ENCODE results near the gene OTUD4. TPM values are rescaled to one million over a fixed set of nuclear protein-coding genes. Genes with fewer than 3 reads are reported as not detected.

OTUD4 gene
- polyA plus RNA-seq, 4 donors, result 7.3 to 31.4 (median 8.9) TPM

DNA sequence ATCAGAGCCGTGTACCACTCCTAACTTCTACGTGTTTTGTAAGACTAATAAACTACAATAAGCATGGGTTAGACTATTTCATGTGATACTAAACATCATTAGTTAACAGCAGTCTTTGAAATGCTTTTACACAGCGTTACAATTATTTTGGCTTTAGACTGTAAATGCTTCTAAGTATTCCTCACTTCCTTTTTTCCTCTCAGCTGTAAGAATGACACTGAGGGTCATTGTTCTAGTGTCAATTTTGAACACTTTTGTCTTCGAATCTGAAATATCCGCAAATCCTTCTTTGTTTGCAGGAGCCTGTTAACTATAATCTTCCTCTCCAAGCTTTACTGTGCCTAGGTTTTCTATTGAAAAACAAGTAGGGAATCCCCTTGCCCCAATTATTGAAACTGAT lies 80.7 kb downstream of the OTUD4 start:
- 14 to 18% (median 18%) methylated on average over 5 of the region's 5 CpGs for WGBS, 3 donors
- peaks cover 3 to 13% (median 9%) of the 10 kb centered on the region in 3 donors for H3K4me1 ChIP-seq (ENCODE audit: control insufficient read depth in 3 of 3, insufficient read depth in 2 of 3, low read depth in 1 of 3, low read length in 2 of 3)
- no peaks in the 10 kb centered on the region for H3K9me3 ChIP-seq (ENCODE audit: control insufficient read depth in 2 of 2, insufficient read depth in 1 of 2, low read depth in 1 of 2, low read length in 1 of 2)
- no peak for FAIRE-seq
- DNase-seq, result peak in 1 of 2 donors; percentile 8
- H3K27ac ChIP-seq (ENCODE audit: low read depth in 1 of 3, low read length in 2 of 3), result no peak overlapping the region
- H3K4me3 ChIP-seq (ENCODE audit: low read depth in 1 of 3, low read length in 3 of 3), result no peak overlapping the region
- H3K27me3 ChIP-seq (ENCODE audit: control insufficient read depth in 3 of 3, insufficient read depth in 3 of 3, low read length in 3 of 3), result no peaks in the 10 kb centered on the region
- H3K36me3 ChIP-seq (ENCODE audit: control insufficient read depth in 3 of 3, insufficient read depth in 2 of 3, low read depth in 1 of 3, low read length in 3 of 3), result peaks cover 0 to 5% (median 2%) of the 10 kb centered on the region in 3 donors

DNA sequence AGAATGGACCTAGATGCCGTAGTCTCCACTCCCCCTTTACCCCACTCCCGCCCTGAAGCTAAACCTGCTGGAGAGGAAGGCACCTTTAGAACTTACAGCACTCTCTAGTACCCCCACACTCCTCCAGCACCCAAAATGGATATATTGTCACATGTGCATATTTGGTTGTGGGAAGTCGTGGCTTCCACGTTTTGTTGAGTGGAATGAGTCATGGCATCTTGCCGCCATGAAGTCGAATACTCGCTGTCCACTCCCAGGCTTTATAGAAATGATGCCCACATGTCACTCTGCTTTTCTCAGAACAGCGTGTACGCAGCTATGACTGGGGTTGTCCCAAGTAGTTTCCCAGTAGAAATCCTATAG lies 81.7 kb downstream of the OTUD4 start:
- peaks cover 4 to 7% (median 6%) of the 10 kb centered on the region in 3 donors for H3K36me3 ChIP-seq (ENCODE audit: control insufficient read depth in 3 of 3, insufficient read depth in 2 of 3, low read depth in 1 of 3, low read length in 3 of 3)
- H3K9me3 ChIP-seq (ENCODE audit: control insufficient read depth in 2 of 2, insufficient read depth in 1 of 2, low read depth in 1 of 2, low read length in 1 of 2), result peaks cover 0 to 5% of the 10 kb centered on the region in 2 donors
- H3K4me3 ChIP-seq (ENCODE audit: low read depth in 1 of 3, low read length in 3 of 3), result peak overlapping the region; percentile 68 to 93 (median 70)
- H3K27ac ChIP-seq (ENCODE audit: low read depth in 1 of 3, low read length in 2 of 3), result peak overlapping the region; percentile 88 to 98 (median 98)
- FAIRE-seq, result no peak
- peak; percentile 55 to 78 for DNase-seq
- 0 to 1% (median 0%) methylated on average over 9 of the region's 9 CpGs for WGBS, 3 donors
- peaks cover 3 to 13% (median 9%) of the 10 kb centered on the region in 3 donors for H3K4me1 ChIP-seq (ENCODE audit: control insufficient read depth in 3 of 3, insufficient read depth in 2 of 3, low read depth in 1 of 3, low read length in 2 of 3)
- H3K27me3 ChIP-seq (ENCODE audit: control insufficient read depth in 3 of 3, insufficient read depth in 3 of 3, low read length in 3 of 3), result no peaks in the 10 kb centered on the region

DNA sequence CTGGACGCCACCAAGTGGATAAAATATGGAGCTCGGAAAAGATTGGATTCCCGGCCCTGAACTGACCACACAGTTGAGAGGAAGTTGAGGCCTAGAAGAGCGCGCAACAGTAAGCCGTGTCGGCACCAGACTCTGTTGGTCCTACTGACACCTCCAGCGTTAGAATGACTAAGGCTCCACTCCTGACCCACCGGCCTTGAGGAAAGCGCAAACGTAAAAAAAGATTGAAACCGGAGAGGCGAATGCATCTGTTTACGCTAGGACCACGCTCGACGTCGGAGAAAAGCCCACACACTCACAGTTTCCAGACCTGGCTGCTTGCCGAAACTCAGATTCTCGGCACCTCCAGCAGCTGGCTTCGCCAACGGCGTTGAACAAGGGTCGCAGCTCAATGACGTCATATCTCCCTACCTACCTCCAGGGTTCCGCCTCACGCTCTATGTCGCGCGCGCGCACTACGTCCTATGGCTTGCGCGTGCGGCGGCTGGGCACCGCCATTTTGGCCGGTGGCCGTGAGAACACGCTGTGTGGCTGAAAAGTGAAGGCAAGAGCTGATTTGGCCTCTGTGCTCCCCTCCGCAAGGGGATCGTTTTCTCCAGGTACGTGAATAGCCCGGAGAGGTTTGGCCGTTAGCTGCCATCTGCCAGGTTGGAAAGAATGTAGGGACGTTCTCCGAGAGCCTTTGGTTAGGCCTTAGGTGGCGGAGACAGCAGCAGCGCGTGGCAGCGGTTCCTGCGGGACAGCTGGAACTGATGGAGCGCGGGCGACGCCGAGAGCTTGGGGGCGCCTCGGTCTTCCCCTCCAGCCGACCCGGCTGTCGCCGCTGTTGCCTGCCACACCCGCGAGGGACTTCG lies 82.3 kb downstream of the OTUD4 start, which contains the start of the genes ABCE1 and ANAPC10:
TSS of gene ABCE1 (plus strand) at position 491 of the 854 bp plus-strand sequence. CDS start 6,102 bp downstream, outside the sequence.
TSS of gene ANAPC10 (minus strand) at position 376 of the 854 bp plus-strand sequence. CDS start 2,097 bp downstream, outside the sequence.
- H3K9me3 ChIP-seq (ENCODE audit: control insufficient read depth in 2 of 2, insufficient read depth in 1 of 2, low read depth in 1 of 2, low read length in 1 of 2), result peaks cover 0 to 5% of the 10 kb centered on the region in 2 donors
- WGBS, 3 donors, result 0 to 1% (median 0%) methylated on average over 67 of the region's 67 CpGs
- peak within 1 kb of the TSS; percentile 88 to 98 (median 98) for H3K27ac ChIP-seq (ENCODE audit: low read depth in 1 of 3, low read length in 2 of 3)
- H3K27me3 ChIP-seq (ENCODE audit: control insufficient read depth in 3 of 3, insufficient read depth in 3 of 3, low read length in 3 of 3), result no peaks in the 10 kb centered on the region
- H3K4me3 ChIP-seq (ENCODE audit: low read depth in 1 of 3, low read length in 3 of 3), result peak within 1 kb of the TSS; percentile 68 to 93 (median 70)
- peaks cover 4 to 7% (median 6%) of the 10 kb centered on the region in 3 donors for H3K36me3 ChIP-seq (ENCODE audit: control insufficient read depth in 3 of 3, insufficient read depth in 2 of 3, low read depth in 1 of 3, low read length in 3 of 3)
- no peak for FAIRE-seq
- peaks cover 3 to 13% (median 9%) of the 10 kb centered on the region in 3 donors for H3K4me1 ChIP-seq (ENCODE audit: control insufficient read depth in 3 of 3, insufficient read depth in 2 of 3, low read depth in 1 of 3, low read length in 2 of 3)
- DNase-seq, result peak; percentile 97 to 99

DNA sequence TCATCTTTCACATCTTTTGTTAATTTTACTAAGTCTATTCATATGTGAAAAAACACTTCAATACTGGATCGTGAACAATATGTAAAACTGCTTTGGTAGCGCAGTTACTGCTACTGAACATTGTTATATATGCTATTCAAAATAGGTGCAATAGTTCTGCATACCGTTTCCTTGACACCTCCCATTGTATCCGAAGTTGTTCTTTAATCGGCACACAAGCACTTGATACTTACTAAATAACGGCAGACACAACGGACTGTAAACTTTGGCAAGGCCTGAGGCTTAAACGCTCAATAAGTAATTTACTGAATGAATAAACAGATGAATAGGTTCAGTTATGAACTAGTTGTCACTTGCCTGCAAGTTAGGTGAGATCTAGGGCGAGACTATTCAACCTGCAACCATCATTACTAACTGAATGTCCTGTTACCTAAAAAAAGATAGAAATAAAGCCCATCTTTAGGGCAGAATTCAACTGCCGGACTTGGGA lies 83.0 kb downstream of the OTUD4 start:
- H3K4me3 ChIP-seq (ENCODE audit: low read depth in 1 of 3, low read length in 3 of 3), result peak overlapping the region; percentile 68 to 93 (median 70)
- peaks cover 0 to 5% of the 10 kb centered on the region in 2 donors for H3K9me3 ChIP-seq (ENCODE audit: control insufficient read depth in 2 of 2, insufficient read depth in 1 of 2, low read depth in 1 of 2, low read length in 1 of 2)
- H3K36me3 ChIP-seq (ENCODE audit: control insufficient read depth in 3 of 3, insufficient read depth in 2 of 3, low read depth in 1 of 3, low read length in 3 of 3), result peaks cover 4 to 9% (median 9%) of the 10 kb centered on the region in 3 donors
- H3K27ac ChIP-seq (ENCODE audit: low read depth in 1 of 3, low read length in 2 of 3), result peak overlapping the region; percentile 88 to 98 (median 98)
- DNase-seq (no peak), FAIRE-seq (no peak)
- WGBS, 3 donors, result 6 to 10% (median 7%) methylated on average over 10 of the region's 10 CpGs
- H3K4me1 ChIP-seq (ENCODE audit: control insufficient read depth in 3 of 3, insufficient read depth in 2 of 3, low read depth in 1 of 3, low read length in 2 of 3), result peaks cover 3 to 11% (median 9%) of the 10 kb centered on the region in 3 donors
- no peaks in the 10 kb centered on the region for H3K27me3 ChIP-seq (ENCODE audit: control insufficient read depth in 3 of 3, insufficient read depth in 3 of 3, low read length in 3 of 3)

DNA sequence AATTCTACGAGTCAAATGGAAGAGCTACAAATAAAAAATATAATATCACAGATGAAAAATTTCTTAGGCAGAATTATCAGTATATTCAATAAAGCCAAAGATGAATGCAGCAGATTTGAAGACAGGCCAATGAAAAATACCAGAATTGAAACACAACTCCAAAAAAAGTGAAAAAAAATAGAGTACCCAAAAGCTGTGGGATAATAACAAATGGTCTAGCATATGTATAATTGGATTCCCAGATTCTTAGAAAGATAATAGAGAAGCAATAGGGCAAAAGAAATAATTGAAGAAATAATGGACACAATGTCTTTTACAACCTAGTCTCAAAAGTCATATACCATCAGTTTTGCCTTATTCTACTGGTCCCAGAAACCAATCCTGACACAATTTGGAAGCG lies 86.8 kb downstream of the OTUD4 start:
- Histone ChIP-seq H3K27me3 (ENCODE audit: control insufficient read depth in 3 of 3, insufficient read depth in 3 of 3, low read length in 3 of 3) (no peaks in the 10 kb centered on the region), H3K9me3 (ENCODE audit: control insufficient read depth in 2 of 2, insufficient read depth in 1 of 2, low read depth in 1 of 2, low read length in 1 of 2) (peaks cover 0 to 5% of the 10 kb centered on the region in 2 donors), H3K27ac (ENCODE audit: low read depth in 1 of 3, low read length in 2 of 3) (no peak overlapping the region), H3K4me1 (ENCODE audit: control insufficient read depth in 3 of 3, insufficient read depth in 2 of 3, low read depth in 1 of 3, low read length in 2 of 3) (peaks cover 3 to 6% (median 3%) of the 10 kb centered on the region in 3 donors), H3K36me3 (ENCODE audit: control insufficient read depth in 3 of 3, insufficient read depth in 2 of 3, low read depth in 1 of 3, low read length in 3 of 3) (peaks cover 4 to 12% (median 11%) of the 10 kb centered on the region in 3 donors), H3K4me3 (ENCODE audit: low read depth in 1 of 3, low read length in 3 of 3) (no peak overlapping the region)
- FAIRE-seq, result no peak
- WGBS, 3 donors, result 97 to 100% (median 98%) methylated on average over 2 of the region's 2 CpGs
- DNase-seq, result no peak

DNA sequence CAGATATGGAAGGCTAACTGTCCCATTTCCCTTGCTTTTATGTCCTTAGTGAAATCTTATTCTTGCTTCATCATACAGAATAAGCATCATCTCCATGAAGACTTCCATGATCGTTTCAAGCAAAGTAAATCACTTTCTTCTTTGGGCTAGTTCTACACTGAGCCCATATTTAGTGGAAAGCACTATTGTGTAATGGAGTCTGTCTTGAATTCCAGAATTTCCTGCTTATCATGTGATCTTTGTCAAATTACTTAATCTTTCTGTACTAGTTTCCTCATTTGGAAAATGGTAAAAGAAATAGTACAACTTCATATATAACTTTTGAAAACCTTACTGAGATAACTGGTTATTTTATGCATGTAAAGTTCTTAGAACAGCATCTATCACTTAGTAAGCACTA lies 90.0 kb downstream of the OTUD4 start:
- H3K36me3 ChIP-seq (ENCODE audit: control insufficient read depth in 3 of 3, insufficient read depth in 2 of 3, low read depth in 1 of 3, low read length in 3 of 3), result peaks cover 4 to 19% (median 11%) of the 10 kb centered on the region in 3 donors
- FAIRE-seq, result no peak

DNA sequence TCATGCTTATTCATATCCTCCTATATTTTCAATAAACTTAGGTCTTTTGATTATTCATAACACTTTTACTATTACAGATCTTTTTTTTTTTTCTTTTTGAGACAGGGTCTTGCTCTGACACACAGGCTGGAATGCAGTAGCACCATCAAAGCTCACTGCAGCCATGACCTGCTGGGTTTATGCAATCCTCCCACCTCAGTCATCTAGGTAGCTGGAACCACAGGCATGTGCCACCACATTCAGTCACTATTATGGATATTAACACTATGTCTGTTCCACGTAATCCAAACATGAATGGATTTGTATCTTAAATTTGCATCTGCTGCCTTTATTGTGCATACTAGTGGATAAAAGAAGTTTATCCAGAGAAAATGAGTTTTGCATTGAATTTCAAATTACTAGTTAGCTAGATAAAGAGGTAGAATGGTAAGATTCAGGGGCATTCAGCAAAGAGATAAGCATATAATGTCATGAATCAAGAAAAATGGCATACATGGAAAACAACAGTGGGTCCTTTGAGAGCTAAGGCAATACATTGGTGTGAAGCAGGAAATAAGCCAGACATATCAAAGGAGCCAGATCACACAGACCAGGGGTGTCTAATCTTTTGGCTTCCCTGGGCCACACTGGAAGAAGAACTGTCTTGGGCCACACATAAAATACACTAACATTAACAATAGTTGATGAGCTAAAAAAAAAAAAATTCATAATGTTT lies 96.3 kb downstream of the OTUD4 start:
- no peak for FAIRE-seq
- Histone ChIP-seq H3K4me3 (ENCODE audit: low read depth in 1 of 3, low read length in 3 of 3) (no peak overlapping the region), H3K9me3 (ENCODE audit: control insufficient read depth in 2 of 2, insufficient read depth in 1 of 2, low read depth in 1 of 2, low read length in 1 of 2) (no peaks in the 10 kb centered on the region), H3K36me3 (ENCODE audit: control insufficient read depth in 3 of 3, insufficient read depth in 2 of 3, low read depth in 1 of 3, low read length in 3 of 3) (peaks cover 0 to 30% (median 0%) of the 10 kb centered on the region in 3 donors), H3K27ac (ENCODE audit: low read depth in 1 of 3, low read length in 2 of 3) (no peak overlapping the region), H3K27me3 (ENCODE audit: control insufficient read depth in 3 of 3, insufficient read depth in 3 of 3, low read length in 3 of 3) (no peaks in the 10 kb centered on the region), H3K4me1 (ENCODE audit: control insufficient read depth in 3 of 3, insufficient read depth in 2 of 3, low read depth in 1 of 3, low read length in 2 of 3) (no peaks in the 10 kb centered on the region)
- 93 to 100% (median 97%) methylated on average over 1 of the region's 1 CpG for WGBS, 3 donors
- DNase-seq, result no peak

More for the DNA sequence above, 90.0 kb downstream of the OTUD4 start:
- Histone ChIP-seq H3K27me3 (ENCODE audit: control insufficient read depth in 3 of 3, insufficient read depth in 3 of 3, low read length in 3 of 3) (no peaks in the 10 kb centered on the region), H3K27ac (ENCODE audit: low read depth in 1 of 3, low read length in 2 of 3) (no peak overlapping the region), H3K4me3 (ENCODE audit: low read depth in 1 of 3, low read length in 3 of 3) (no peak overlapping the region), H3K4me1 (ENCODE audit: control insufficient read depth in 3 of 3, insufficient read depth in 2 of 3, low read depth in 1 of 3, low read length in 2 of 3) (no peaks in the 10 kb centered on the region), H3K9me3 (ENCODE audit: control insufficient read depth in 2 of 2, insufficient read depth in 1 of 2, low read depth in 1 of 2, low read length in 1 of 2) (peaks cover 0 to 5% of the 10 kb centered on the region in 2 donors)
- 92 to 100% (median 100%) methylated on average over 1 of the region's 1 CpG for WGBS, 3 donors
- no peak for DNase-seq

All from small intestine (tissue), 7 donors.